PFSK-1 (cell line): ENCODE measurements around the gene CLASP2.

Experiments used
- POLR2AphosphoS5 ChIP-seq: IDR thresholded peaks from 2 replicates; pipeline ENCODE4 v1.6.1; 2012; ENCODE audit warnings: low read depth, mild to moderate bottlenecking, control low read depth, low read length, moderate library complexity
- REST ChIP-seq, 2 experiments: IDR thresholded peaks; 2 replicates each; pipeline versions ENCODE4 v1.6.1 to v1.8.0; 2011 to 2012; ENCODE audit warnings: low read depth in 2 of 2, low read length in 2 of 2, control low read depth in 1 of 2, inconsistent platforms in 1 of 2, mild to moderate bottlenecking in 1 of 2, moderate library complexity in 1 of 2; ENCODE audit not compliant: insufficient read depth in 1 of 2
- TAF1 ChIP-seq: IDR thresholded peaks from 2 replicates; pipeline ENCODE4 v1.6.1; 2012; ENCODE audit warnings: low read length, control low read depth, borderline replicate concordance; ENCODE audit not compliant: insufficient read depth

GRCh38 chr3:33544126-33544525, 173.9 kb downstream of the CLASP2 start:
- no peak for TF ChIP-seq POLR2AphosphoS5
- no peak for TF ChIP-seq TAF1
- no peak for TF ChIP-seq REST (IDR thresholded peaks at IDR 0.05; ENCODE audit: insufficient read depth in 1 of 2, low read depth in 2 of 2, low read length in 2 of 2)
